Amygdala (tissue), 56 donors: ENCODE measurements around the gene FNBP1.

Experiments used
- DNase-seq, 56 donors: peaks; one replicate each; lab custom pipeline; 2025; lab: John Stamatoyannopoulos, UW

FNBP1 gene

GRCh38 chr9:130049431-130050210 lies 6.6 kb upstream of the FNBP1 start:
- no peak for DNase-seq

DNA sequence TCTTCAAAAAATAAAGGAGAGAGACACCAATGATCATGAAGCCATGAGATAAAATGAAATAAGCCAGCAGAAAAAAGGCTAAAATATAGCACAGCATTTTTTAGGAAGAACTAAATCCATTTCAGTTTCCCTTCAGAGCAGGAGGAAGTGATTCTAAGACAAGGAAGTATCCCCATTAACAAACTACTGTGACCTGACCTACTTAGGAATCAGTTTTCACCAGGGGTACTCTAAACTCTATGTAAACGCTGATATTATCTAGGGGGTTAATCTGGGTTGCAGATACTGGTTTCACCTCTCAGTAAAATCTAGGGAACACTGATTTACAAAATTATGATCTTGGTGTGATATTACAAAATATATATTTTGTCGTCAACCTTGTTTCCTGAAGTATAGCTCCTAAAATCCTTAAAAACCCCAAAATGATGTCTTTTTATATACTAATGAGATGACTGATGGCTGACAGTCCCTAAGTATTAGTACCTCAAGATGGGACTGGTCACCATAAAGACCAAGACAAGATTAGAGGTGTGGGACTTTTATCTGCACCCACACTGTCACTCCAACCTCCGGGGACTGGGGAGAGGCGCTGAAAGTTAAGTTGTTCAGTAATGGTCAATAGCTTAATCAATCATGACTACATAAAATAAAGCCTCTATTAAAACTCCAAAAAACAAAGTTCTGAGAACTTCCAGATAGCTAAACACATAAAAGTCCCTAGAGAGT lies 2.9 kb upstream of the FNBP1 start:
- no peak for DNase-seq

DNA sequence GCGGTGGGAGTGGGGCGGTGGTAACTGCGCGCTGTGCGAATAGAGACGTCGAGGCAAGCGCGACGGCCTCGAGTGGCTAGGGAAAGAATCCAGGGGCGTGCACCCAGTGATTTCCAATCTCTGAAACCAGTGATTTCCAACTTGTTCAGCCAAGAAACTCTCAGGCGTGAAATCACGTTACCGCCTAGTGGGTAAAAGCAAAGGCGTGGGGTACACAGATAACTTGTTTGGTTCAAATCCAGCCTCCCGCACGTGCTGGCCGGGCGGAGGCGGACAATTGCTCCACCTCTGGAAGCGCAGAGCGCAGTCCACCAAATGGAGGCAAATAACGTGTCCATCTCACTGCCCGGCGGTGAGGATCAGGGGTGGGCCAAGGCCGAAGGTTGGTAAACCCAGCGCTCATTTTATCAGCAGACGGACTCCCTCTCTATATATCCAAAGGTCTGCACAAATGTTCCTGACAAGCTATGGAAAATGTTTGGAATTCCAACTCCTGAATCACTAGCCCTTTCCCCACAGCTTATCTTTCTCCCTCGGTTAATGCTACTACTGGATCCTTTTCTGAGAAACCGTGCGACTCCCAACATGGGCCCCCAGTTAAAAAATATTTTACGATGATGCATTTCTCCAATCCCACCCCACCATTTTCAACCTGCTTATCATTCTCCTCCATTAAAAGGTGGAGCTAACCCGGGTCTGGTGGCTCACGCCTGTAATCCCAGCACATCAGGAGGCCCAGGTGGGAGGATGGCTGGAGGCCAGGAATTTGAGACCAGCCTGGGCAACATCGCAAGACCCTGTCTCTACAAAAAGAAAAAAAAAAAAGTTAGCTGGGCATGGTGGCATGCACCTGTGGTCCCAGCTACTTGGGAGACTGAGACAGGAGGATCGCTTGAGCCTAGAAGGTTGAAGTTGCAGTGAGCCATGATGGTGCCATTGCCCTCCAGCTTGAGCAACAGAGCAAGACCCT lies 950 bp upstream of the FNBP1 start:
- peak in 15 of 56 donors; percentile 42 to 75 (median 50) for DNase-seq

GRCh38 chr9:130042406-130042884 lies 544 bp downstream of the FNBP1 start:
- peak in 12 of 56 donors; percentile 16 to 77 (median 46) for DNase-seq

GRCh38 chr9:130041648-130042405 lies 1.2 kb downstream of the FNBP1 start:
- peak in 20 of 56 donors; percentile 7 to 52 (median 32) for DNase-seq

GRCh38 chr9:130040984-130041647 lies 1.9 kb downstream of the FNBP1 start:
- no peak for DNase-seq

- peak in 7 of 56 donors; percentile 3 to 42 (median 18) for DNase-seq
These were observed 3.4 kb downstream of the FNBP1 start for GRCh38 chr9:130039528-130040147.

- no peak for DNase-seq
These were observed 6.9 kb downstream of the FNBP1 start for GRCh38 chr9:130036099-130036498.

GRCh38 chr9:130034570-130034969 lies 8.4 kb downstream of the FNBP1 start:
- no peak for DNase-seq

DNA sequence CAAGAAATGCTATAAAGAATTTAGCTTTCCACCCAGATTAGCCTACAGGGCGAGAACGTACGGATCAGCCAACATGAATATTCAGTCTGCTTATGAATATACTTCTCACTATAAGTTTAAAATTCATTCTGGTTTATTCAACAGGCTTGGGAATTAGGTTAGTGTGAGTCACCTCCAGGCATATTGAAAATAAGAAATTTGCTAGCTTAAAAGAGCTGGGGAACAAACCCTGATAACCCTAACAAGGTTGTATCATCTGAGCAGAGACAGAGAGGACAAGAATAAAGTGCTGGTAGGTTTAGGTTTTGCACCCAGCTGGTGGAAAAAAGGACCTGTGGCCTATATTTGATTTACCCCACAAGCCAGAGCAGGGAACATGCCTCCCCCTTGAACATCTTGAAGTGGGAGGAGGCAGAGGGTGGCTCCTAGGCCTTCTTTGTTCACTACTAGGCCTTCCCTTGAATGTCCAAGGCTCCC lies 12.3 kb downstream of the FNBP1 start:
- DNase-seq = no peak

- DNase-seq = no peak
These were observed 13.6 kb downstream of the FNBP1 start for GRCh38 chr9:130029223-130029973.

- no peak for DNase-seq
These were observed 14.3 kb downstream of the FNBP1 start for GRCh38 chr9:130028493-130029222.

- DNase-seq = no peak
These were observed 15.2 kb downstream of the FNBP1 start for GRCh38 chr9:130027533-130028365.

GRCh38 chr9:130026583-130027340 lies 16.2 kb downstream of the FNBP1 start:
- DNase-seq = no peak

- DNase-seq = no peak
These were observed 18.4 kb downstream of the FNBP1 start for GRCh38 chr9:130024597-130024994.
